K562 (cell line): Measurements from ENCODE around the gene QKI. TPM values are rescaled to one million over a fixed set of nuclear protein-coding genes. Genes with fewer than 3 reads are reported as not detected.

ENCODE experiments used
- CXXC5 ChIP-seq: fragments of 250-450 bp; sonication (Bioruptor Pico); IDR thresholded peaks from 2 replicates; pipeline ENCODE4 v1.8.0; 2022; ENCODE audit warnings: inconsistent platforms, mild to moderate bottlenecking, moderate library complexity
- EGR1 ChIP-seq: fragments of 450-650 bp; conservative IDR thresholded peaks from 2 replicates; pipeline ENCODE4 v1.6.1; 2017; ENCODE audit warnings: mild to moderate bottlenecking
- EP300 ChIP-seq: IDR thresholded peaks from 2 replicates; pipeline ENCODE4 v1.6.1; 2012; ENCODE audit warnings: low read length, improper control_type of control experiment
- FUS ChIP-seq: fragments of 200-400 bp; formaldehyde crosslinking; optimal IDR thresholded peaks from 2 replicates; pipeline ENCODE3; 2017; ENCODE audit warnings: low read depth, low read length
- HDAC2 ChIP-seq: fragments of 450-650 bp; IDR thresholded peaks from 2 replicates; pipeline ENCODE4 v1.6.1; 2016; ENCODE audit warnings: mild to moderate bottlenecking
- POLR2A ChIP-seq: fragments of 450-650 bp; conservative IDR thresholded peaks from 2 replicates; pipeline ENCODE4 v1.6.1; 2016
- POLR2AphosphoS5 ChIP-seq: IDR thresholded peaks from 2 replicates; pipeline ENCODE4 v1.6.1; 2011; ENCODE audit warnings: mild to moderate bottlenecking, low read depth, low read length, moderate library complexity; ENCODE audit not compliant: control insufficient read depth, insufficient read depth
- RBM25 ChIP-seq: fragments of 200-400 bp; formaldehyde crosslinking; IDR thresholded peaks from 2 replicates; pipeline ENCODE4 v1.6.1; 2018; ENCODE audit warnings: low read length, low read depth, moderate library complexity; ENCODE audit not compliant: severe bottlenecking
- SUPT5H ChIP-seq: fragments of 450-650 bp; IDR thresholded peaks from 2 replicates; pipeline ENCODE4 v1.6.1; 2016
- TARDBP ChIP-seq: fragments of 450-650 bp; IDR thresholded peaks from 2 replicates; pipeline ENCODE4 v1.6.1; 2016
- ZFP36 ChIP-seq: fragments of 150-350 bp; IDR thresholded peaks from 2 replicates; pipeline ENCODE4 v1.6.1; 2018; ENCODE audit warnings: low read length, low read depth; ENCODE audit not compliant: partially characterized antibody
- ZNF274 ChIP-seq: IDR thresholded peaks from 2 replicates; pipeline ENCODE4 v1.6.1; 2011; ENCODE audit warnings: low read depth, mild to moderate bottlenecking, low read length, moderate library complexity, borderline replicate concordance
- ZNF316 ChIP-seq: fragments of 450-650 bp; IDR thresholded peaks from 2 replicates; pipeline ENCODE4 v1.6.1; 2016
- polyA plus RNA-seq, 8 experiments: library from polyadenylated mRNA; depleted of rRNA in 4 of 8; stranded (reverse) in 5 of 8; unstranded in 3 of 8; fragments of >200 nt; fragmentation: Nextera tagmentation in 2 of 8; fragmentation: Illumina TruSeq in 1 of 8; extraction: Ambion mirVana in 2 of 8; extraction: Trizol in 1 of 8; gene quantifications; 2 replicates each; pipeline versions ENCODE4 v1.2.1 to v1.2.3, GENCODE V29; 2011 to 2014; ENCODE audit warnings: inconsistent platforms in 1 of 8, missing spikeins in 1 of 8
- total RNA-seq, 7 experiments: library from RNA; depleted of rRNA in 6 of 7; stranded (reverse); fragments of >200 nt in 6 of 7; fragmentation: Illumina TruSeq in 2 of 7; extraction: Trizol in 2 of 7; gene quantifications; 2 replicates each; pipeline versions ENCODE4 v1.2.1 to v1.2.3, GENCODE V29; 2011 to 2021; ENCODE audit warnings: low replicate concordance in 1 of 7
- TF ChIP-seq, protein P1 (sequence below), 3 experiments: IDR thresholded peaks in 2 of 3; conservative IDR thresholded peaks in 1 of 3; 2 replicates each; pipeline ENCODE4 v1.5.1; 2011 to 2012; ENCODE audit warnings: low read length in 3 of 3, mild to moderate bottlenecking in 3 of 3, control low read depth in 2 of 3, improper control_type of control experiment in 1 of 3, inconsistent platforms in 1 of 3, low read depth in 1 of 3, mixed read lengths in 1 of 3, moderate library complexity in 1 of 3; ENCODE audit not compliant: insufficient read depth in 2 of 3
- TF ChIP-seq, protein P2 (sequence below), 2 experiments: IDR thresholded peaks; 2 replicates each; pipeline ENCODE4 v1.6.1; 2011; ENCODE audit warnings: borderline replicate concordance in 1 of 2, control low read depth in 1 of 2, low read depth in 1 of 2, low read length in 1 of 2, mild to moderate bottlenecking in 1 of 2, mixed read lengths in 1 of 2, moderate library complexity in 1 of 2; ENCODE audit not compliant: insufficient read depth in 1 of 2, insufficient read length in 1 of 2, poor library complexity in 1 of 2, severe bottlenecking in 1 of 2; ENCODE audit errors: extremely low read depth in 1 of 2
- TF ChIP-seq, protein P3 (sequence below): fragments of 450-650 bp; IDR thresholded peaks from 2 replicates; pipeline ENCODE4 v1.6.1; 2016; ENCODE audit warnings: antibody characterized with exemption
- TF ChIP-seq, protein P4 (sequence below): fragments of 200-400 bp; formaldehyde crosslinking; IDR thresholded peaks from 2 replicates; pipeline ENCODE4 v1.6.1; 2017; ENCODE audit warnings: mild to moderate bottlenecking, low read depth, low read length, moderate library complexity
- TF ChIP-seq, protein P5 (sequence below): fragments of 200-800 bp; sonication (Bioruptor generic); IDR thresholded peaks from 2 replicates; pipeline ENCODE4 v1.6.1; 2017; ENCODE audit warnings: missing genetic modification characterization, missing compliant biosample characterization

Gene QKI
- total and polyA plus RNA-seq, 9 of the 15 experiments (the other 6 are each of a cell fraction or from before 2014, with no cell fraction given), result 20.4 to 215 (median 123) TPM

DNA sequence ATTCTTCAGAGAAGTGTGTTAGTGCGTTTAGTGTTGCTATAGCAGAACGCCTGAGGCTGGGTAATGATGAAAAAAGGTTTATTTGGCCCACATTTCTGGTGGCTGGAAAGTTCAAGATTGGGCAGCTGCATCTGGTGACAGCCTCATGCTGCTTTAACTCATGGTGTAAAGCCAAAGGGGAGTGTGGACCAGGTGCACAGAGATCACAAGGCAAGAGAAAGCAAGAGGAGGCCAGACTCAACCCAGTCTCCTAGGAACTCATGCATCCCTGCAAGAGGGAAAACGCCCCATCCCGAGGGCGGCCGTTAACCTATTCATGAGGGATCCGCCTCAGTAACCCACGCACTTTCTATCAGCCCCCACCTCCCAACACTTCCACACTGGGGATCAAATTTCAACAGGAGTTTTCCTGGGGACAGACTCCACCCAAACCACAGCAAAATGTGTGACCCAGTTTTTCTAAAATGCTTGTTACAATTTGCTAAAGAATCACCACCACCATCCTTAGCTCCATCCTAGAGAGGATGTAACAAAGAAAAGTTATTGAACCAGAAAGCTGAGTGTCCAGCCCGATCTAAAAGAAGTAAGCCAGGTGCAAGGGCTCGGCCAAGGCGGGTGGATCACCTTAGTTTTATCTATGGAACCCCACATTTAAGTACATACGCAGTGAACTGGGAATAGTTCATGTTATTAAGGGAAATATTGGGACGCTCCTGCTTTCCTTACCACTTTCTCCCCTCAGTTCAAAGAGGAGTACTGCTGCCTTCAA lies 164.8 kb downstream of the QKI start (continued):
- TF ChIP-seq, protein P1, sequence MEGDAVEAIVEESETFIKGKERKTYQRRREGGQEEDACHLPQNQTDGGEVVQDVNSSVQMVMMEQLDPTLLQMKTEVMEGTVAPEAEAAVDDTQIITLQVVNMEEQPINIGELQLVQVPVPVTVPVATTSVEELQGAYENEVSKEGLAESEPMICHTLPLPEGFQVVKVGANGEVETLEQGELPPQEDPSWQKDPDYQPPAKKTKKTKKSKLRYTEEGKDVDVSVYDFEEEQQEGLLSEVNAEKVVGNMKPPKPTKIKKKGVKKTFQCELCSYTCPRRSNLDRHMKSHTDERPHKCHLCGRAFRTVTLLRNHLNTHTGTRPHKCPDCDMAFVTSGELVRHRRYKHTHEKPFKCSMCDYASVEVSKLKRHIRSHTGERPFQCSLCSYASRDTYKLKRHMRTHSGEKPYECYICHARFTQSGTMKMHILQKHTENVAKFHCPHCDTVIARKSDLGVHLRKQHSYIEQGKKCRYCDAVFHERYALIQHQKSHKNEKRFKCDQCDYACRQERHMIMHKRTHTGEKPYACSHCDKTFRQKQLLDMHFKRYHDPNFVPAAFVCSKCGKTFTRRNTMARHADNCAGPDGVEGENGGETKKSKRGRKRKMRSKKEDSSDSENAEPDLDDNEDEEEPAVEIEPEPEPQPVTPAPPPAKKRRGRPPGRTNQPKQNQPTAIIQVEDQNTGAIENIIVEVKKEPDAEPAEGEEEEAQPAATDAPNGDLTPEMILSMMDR (IDR thresholded peaks at IDR 0.05 in 2 of 3, conservative IDR thresholded peaks at IDR 0.05 in 1 of 3; ENCODE audit: insufficient read depth in 2 of 3, low read depth in 1 of 3, low read length in 3 of 3), result no peak
- TF ChIP-seq CXXC5, result peak; percentile 55
- no peak for TF ChIP-seq FUS
- 0 out of 2 replicates have a peak, but pooled peaks have one; percentile 19 for TF ChIP-seq HDAC2
- peak; percentile 92 for TF ChIP-seq EGR1
- TF ChIP-seq ZNF274, result no peak
- no peak for TF ChIP-seq RBM25
- peak; percentile 51 for TF ChIP-seq ZFP36
- TF ChIP-seq POLR2AphosphoS5, result peak; percentile 17; the same call in 1 of the 2 replicates
- peak; percentile 63 for TF ChIP-seq SUPT5H
- TF ChIP-seq, protein P2, sequence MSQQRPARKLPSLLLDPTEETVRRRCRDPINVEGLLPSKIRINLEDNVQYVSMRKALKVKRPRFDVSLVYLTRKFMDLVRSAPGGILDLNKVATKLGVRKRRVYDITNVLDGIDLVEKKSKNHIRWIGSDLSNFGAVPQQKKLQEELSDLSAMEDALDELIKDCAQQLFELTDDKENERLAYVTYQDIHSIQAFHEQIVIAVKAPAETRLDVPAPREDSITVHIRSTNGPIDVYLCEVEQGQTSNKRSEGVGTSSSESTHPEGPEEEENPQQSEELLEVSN (IDR thresholded peaks at IDR 0.05; ENCODE audit: borderline replicate concordance in 1 of 2, extremely low read depth in 1 of 2, insufficient read depth in 1 of 2, insufficient read length in 1 of 2, low read depth in 1 of 2, low read length in 1 of 2, poor library complexity in 1 of 2, severe bottlenecking in 1 of 2), result peak in 1 of 2 experiments; percentile 56
- TF ChIP-seq TARDBP, result 0 out of 2 replicates have a peak, but pooled peaks have one; percentile 12
- TF ChIP-seq, protein P3, sequence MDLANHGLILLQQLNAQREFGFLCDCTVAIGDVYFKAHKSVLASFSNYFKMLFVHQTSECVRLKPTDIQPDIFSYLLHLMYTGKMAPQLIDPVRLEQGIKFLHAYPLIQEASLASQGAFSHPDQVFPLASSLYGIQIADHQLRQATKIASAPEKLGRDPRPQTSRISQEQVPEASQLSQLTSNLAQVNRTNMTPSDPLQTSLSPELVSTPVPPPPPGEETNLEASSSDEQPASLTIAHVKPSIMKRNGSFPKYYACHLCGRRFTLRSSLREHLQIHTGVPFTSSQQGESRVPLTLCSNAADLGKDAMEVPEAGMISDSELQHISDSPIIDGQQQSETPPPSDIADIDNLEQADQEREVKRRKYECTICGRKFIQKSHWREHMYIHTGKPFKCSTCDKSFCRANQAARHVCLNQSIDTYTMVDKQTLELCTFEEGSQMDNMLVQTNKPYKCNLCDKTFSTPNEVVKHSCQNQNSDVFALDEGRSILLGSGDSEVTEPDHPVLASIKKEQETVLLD, result peak; percentile 46; the same call in 1 of the 2 replicates
- TF ChIP-seq ZNF316, result peak; percentile 9; the same call in 1 of the 2 replicates
- TF ChIP-seq POLR2A, result peak; percentile 65
- TF ChIP-seq, protein P4, sequence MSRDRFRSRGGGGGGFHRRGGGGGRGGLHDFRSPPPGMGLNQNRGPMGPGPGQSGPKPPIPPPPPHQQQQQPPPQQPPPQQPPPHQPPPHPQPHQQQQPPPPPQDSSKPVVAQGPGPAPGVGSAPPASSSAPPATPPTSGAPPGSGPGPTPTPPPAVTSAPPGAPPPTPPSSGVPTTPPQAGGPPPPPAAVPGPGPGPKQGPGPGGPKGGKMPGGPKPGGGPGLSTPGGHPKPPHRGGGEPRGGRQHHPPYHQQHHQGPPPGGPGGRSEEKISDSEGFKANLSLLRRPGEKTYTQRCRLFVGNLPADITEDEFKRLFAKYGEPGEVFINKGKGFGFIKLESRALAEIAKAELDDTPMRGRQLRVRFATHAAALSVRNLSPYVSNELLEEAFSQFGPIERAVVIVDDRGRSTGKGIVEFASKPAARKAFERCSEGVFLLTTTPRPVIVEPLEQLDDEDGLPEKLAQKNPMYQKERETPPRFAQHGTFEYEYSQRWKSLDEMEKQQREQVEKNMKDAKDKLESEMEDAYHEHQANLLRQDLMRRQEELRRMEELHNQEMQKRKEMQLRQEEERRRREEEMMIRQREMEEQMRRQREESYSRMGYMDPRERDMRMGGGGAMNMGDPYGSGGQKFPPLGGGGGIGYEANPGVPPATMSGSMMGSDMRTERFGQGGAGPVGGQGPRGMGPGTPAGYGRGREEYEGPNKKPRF, result no peak
- TF ChIP-seq EP300, result peak; percentile 55; the same call in 1 of the 2 replicates
- TF ChIP-seq, protein P5, sequence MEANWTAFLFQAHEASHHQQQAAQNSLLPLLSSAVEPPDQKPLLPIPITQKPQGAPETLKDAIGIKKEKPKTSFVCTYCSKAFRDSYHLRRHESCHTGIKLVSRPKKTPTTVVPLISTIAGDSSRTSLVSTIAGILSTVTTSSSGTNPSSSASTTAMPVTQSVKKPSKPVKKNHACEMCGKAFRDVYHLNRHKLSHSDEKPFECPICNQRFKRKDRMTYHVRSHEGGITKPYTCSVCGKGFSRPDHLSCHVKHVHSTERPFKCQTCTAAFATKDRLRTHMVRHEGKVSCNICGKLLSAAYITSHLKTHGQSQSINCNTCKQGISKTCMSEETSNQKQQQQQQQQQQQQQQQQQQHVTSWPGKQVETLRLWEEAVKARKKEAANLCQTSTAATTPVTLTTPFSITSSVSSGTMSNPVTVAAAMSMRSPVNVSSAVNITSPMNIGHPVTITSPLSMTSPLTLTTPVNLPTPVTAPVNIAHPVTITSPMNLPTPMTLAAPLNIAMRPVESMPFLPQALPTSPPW (CRISPR knock-in tag), result peak; percentile 39; the same call in 1 of the 2 replicates
